Aorta (tissue), 5 donors: ENCODE results near the gene ARHGEF17. TPM values are rescaled to one million over a fixed set of nuclear protein-coding genes. Genes with fewer than 3 reads are reported as not detected.

Source experiments
- ATAC-seq: fragments of 200-7000 bp; cut with Tn5 transposase; one replicate; pipeline ENCODE4 v1.9.1; 2022; ENCODE audit warnings: moderate library complexity; ENCODE audit not compliant: low FRiP score
- DNase-seq, 2 donors: peaks; one replicate each; pipeline ENCODE4 v3.0.0-alpha.2; 2020
- H3K27ac ChIP-seq, 2 donors: one replicate each; pipeline ENCODE4 v1.5.1; 2013; ENCODE audit warnings: low read length in 2 of 2, mild to moderate bottlenecking in 2 of 2, moderate library complexity in 2 of 2, control low read depth in 1 of 2, inconsistent platforms in 1 of 2, low read depth in 1 of 2
- H3K27me3 ChIP-seq, 2 donors: one replicate each; pipeline ENCODE4 v1.6.1; 2013; ENCODE audit warnings: control low read depth in 1 of 2, low read length in 1 of 2, mild to moderate bottlenecking in 1 of 2, moderate library complexity in 1 of 2; ENCODE audit not compliant: insufficient read depth in 2 of 2, control insufficient read depth in 1 of 2
- H3K36me3 ChIP-seq, 2 donors: one replicate each; pipeline ENCODE4 v1.6.1; 2013; ENCODE audit warnings: control low read depth in 1 of 2, low read length in 1 of 2, mild to moderate bottlenecking in 1 of 2; ENCODE audit not compliant: insufficient read depth in 2 of 2, control insufficient read depth in 1 of 2
- H3K4me1 ChIP-seq, 2 donors: one replicate each; pipeline ENCODE4 v1.6.1; 2013; ENCODE audit warnings: low read length in 2 of 2, control low read depth in 1 of 2, mild to moderate bottlenecking in 1 of 2, moderate library complexity in 1 of 2; ENCODE audit not compliant: insufficient read depth in 2 of 2, control insufficient read depth in 1 of 2
- H3K4me3 ChIP-seq, 2 donors: one replicate each; pipeline ENCODE4 v1.5.1; 2013; ENCODE audit warnings: low read length in 2 of 2, control low read depth in 1 of 2, mild to moderate bottlenecking in 1 of 2
- H3K9me3 ChIP-seq: one replicate; pipeline ENCODE4 v1.6.1; 2013; ENCODE audit warnings: mild to moderate bottlenecking, low read length; ENCODE audit not compliant: control insufficient read depth
- WGBS, 2 donors: extraction: QIAGEN DNeasy Blood & Tissue Kit; methylation state at CpG; one replicate each; pipeline ENCODE4 v1.1.7; 2013; 5-methylcytosine and 5-hydroxymethylcytosine counted together
- intact Hi-C, 2 donors: fragments of 100-400 bp; cut with DNase I; formaldehyde crosslinking; loops; one replicate each; pipeline versions ENCODE4 v1.14.2 to v1.15.0; 2022
- polyA plus RNA-seq, 2 donors: library from polyadenylated mRNA; stranded (reverse); fragments of 200-250 nt; gene quantifications; one replicate each; pipeline ENCODE4 v1.2.3, GENCODE V29; 2013
- total RNA-seq, 2 donors: library from RNA; stranded (reverse); fragmentation: NEBNext Ultra II Directional; extraction: Animal tissue kit (Norgen Biotek cat#: 25700); gene quantifications; one replicate each; pipeline ENCODE4 v1.2.1, GENCODE V29; 2021
- donor health status: healthy with polysubstance abuse.
- donor health status: Bipolar disorder and iron deficiency.
- donor health status: DM: no; HTN: no; CAD: no.
- donor health status: DM: no; HTN: no; CAD: no.
- donor health status: DM: yes; HTN: yes; CAD: no.

ARHGEF17 gene
- total and polyA plus RNA-seq, 4 donors: 20.5 to 201 (median 170) TPM

GRCh38 chr11:73306977-73307322 lies 1.1 kb upstream of the ARHGEF17 start:
- intact Hi-C loops: loop anchor here (1.0 to 5.0 kb wide), 2 partner anchors 28 to 85 kb away; no protein-coding TSS in a partner anchor
- H3K36me3 ChIP-seq: no peaks in the 10 kb centered on the region
- ATAC-seq (no peak), DNase-seq (no peak)
- peak overlapping the region in 1 of 2 donors; percentile 72 for H3K27ac ChIP-seq
- 9 to 10% methylated on average over 18 of the region's 18 CpGs for WGBS, 2 donors
- H3K9me3 ChIP-seq: no peaks in the 10 kb centered on the region
- no peaks in the 10 kb centered on the region for H3K27me3 ChIP-seq
- H3K4me1 ChIP-seq: no peaks in the 10 kb centered on the region
- no peak overlapping the region for H3K4me3 ChIP-seq

- WGBS, 2 donors: 0% methylated on average over 43 to 56 of the region's 56 CpGs
- Histone ChIP-seq H3K27ac (peak overlapping the region in 1 of 2 donors; percentile 72), H3K27me3 (no peaks in the 10 kb centered on the region), H3K36me3 (no peaks in the 10 kb centered on the region), H3K4me3 (peak overlapping the region; percentile 46 to 91), H3K4me1 (no peaks in the 10 kb centered on the region), H3K9me3 (no peaks in the 10 kb centered on the region)
- ATAC-seq: peak; percentile 83
- intact Hi-C loops: loop anchor here (1.0 to 5.0 kb wide), 3 partner anchors 15 to 85 kb away; no protein-coding TSS in a partner anchor
- DNase-seq: peak; percentile 98 to 100
Measured at GRCh38 chr11:73307323-73308002, 613 bp upstream of the ARHGEF17 start.

- H3K27me3 ChIP-seq: no peaks in the 10 kb centered on the region
Measured at GRCh38 chr11:73308961-73309919, 1.2 kb downstream of the ARHGEF17 start.

GRCh38 chr11:73310076-73310475 lies 2.0 kb downstream of the ARHGEF17 start:
- H3K4me1 ChIP-seq: no peaks in the 10 kb centered on the region
- ATAC-seq (no peak), DNase-seq (peak in 1 of 2 donors; percentile 62)
- 7 to 12% methylated on average over 16 of the region's 16 CpGs for WGBS, 2 donors
- no peaks in the 10 kb centered on the region for H3K27me3 ChIP-seq
- no peaks in the 10 kb centered on the region for H3K9me3 ChIP-seq
- H3K27ac ChIP-seq: peak overlapping the region; percentile 6 to 85
- no peaks in the 10 kb centered on the region for H3K36me3 ChIP-seq
- intact Hi-C loops: no loop called here
- peak overlapping the region; percentile 46 to 77 for H3K4me3 ChIP-seq

More at GRCh38 chr11:73308961-73309919, 1.2 kb downstream of the ARHGEF17 start:
- DNase-seq: peak; percentile 96
- H3K9me3 ChIP-seq: no peaks in the 10 kb centered on the region
- no peaks in the 10 kb centered on the region for H3K36me3 ChIP-seq
- intact Hi-C loops: loop anchor here (2.0 to 5.0 kb wide), 2 partner anchors 14 to 83 kb away; no protein-coding TSS in a partner anchor
- no peaks in the 10 kb centered on the region for H3K4me1 ChIP-seq
- 1% methylated on average over 63 to 78 of the region's 78 CpGs for WGBS, 2 donors
- peak overlapping the region; percentile 83 to 96 for H3K27ac ChIP-seq
- H3K4me3 ChIP-seq: peak overlapping the region; percentile 46 to 91
- ATAC-seq: peak; percentile 81

GRCh38 chr11:73310661-73311393 lies 2.8 kb downstream of the ARHGEF17 start:
- WGBS, 2 donors: 7 to 10% methylated on average over 17 to 22 of the region's 22 CpGs
- no peaks in the 10 kb centered on the region for H3K36me3 ChIP-seq
- no peak for ATAC-seq
- DNase-seq: no peak
- no peaks in the 10 kb centered on the region for H3K27me3 ChIP-seq
- peak overlapping the region; percentile 6 to 85 for H3K27ac ChIP-seq
- no peaks in the 10 kb centered on the region for H3K4me1 ChIP-seq
- intact Hi-C loops: no loop called here
- no peaks in the 10 kb centered on the region for H3K9me3 ChIP-seq
- peak overlapping the region; percentile 46 to 62 for H3K4me3 ChIP-seq

- DNase-seq (peak in 1 of 2 donors; percentile 55), ATAC-seq (no peak)
- Histone ChIP-seq H3K4me3 (peak overlapping the region; percentile 46 to 62), H3K4me1 (peaks cover 1 to 3% of the 10 kb centered on the region in 2 donors), H3K36me3 (no peaks in the 10 kb centered on the region), H3K27me3 (no peaks in the 10 kb centered on the region), H3K27ac (peak overlapping the region in 1 of 2 donors; percentile 85), H3K9me3 (no peaks in the 10 kb centered on the region)
- WGBS, 2 donors: 4 to 6% methylated on average over 18 of the region's 18 CpGs
- intact Hi-C loops: no loop called here
Measured at GRCh38 chr11:73311394-73311869, 3.4 kb downstream of the ARHGEF17 start.

GRCh38 chr11:73312036-73312435 lies 4.0 kb downstream of the ARHGEF17 start:
- intact Hi-C loops: no loop called here
- H3K9me3 ChIP-seq: no peaks in the 10 kb centered on the region
- H3K36me3 ChIP-seq: no peaks in the 10 kb centered on the region
- WGBS, 2 donors: 8 to 11% methylated on average over 2 of the region's 2 CpGs
- DNase-seq (no peak), ATAC-seq (no peak)
- H3K4me1 ChIP-seq: peaks cover 3 to 4% of the 10 kb centered on the region in 2 donors
- H3K27ac ChIP-seq: peak overlapping the region; percentile 28 to 85
- H3K4me3 ChIP-seq: peak overlapping the region; percentile 46 to 62
- H3K27me3 ChIP-seq: no peaks in the 10 kb centered on the region

- H3K9me3 ChIP-seq: no peaks in the 10 kb centered on the region
- intact Hi-C loops: no loop called here
- H3K27me3 ChIP-seq: no peaks in the 10 kb centered on the region
- peak overlapping the region; percentile 46 to 62 for H3K4me3 ChIP-seq
- H3K27ac ChIP-seq: peak overlapping the region; percentile 85
- ATAC-seq: no peak
- DNase-seq: no peak
- WGBS, 2 donors: 7 to 13% methylated on average over 6 of the region's 6 CpGs
- peaks cover 3 to 6% of the 10 kb centered on the region in 2 donors for H3K4me1 ChIP-seq
- H3K36me3 ChIP-seq: no peaks in the 10 kb centered on the region
Measured at GRCh38 chr11:73312851-73313327, 4.8 kb downstream of the ARHGEF17 start.
